ENCODE data around the gene CRPPA.

Gene CRPPA

DNA sequence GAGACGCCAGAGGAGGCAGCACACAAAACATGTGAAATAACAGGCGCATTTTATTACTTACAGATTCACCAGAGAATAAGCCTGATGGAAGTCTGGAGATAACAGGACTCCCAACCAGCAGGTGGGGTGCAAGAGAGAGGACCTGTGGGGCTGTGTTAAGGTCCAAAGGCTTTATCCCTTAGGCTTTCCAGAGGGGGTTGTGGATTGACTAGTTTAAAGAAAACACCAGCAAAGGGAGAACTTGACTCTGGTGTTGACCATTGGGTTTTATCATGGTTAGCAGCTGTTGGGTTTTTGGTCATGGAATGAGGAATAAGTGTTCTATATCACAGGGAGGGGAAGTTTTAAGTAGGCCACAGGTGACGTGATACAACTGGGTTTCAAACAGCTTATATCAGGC lies 1.6 kb upstream of the CRPPA start:
- DNase-seq: no peak

DNA sequence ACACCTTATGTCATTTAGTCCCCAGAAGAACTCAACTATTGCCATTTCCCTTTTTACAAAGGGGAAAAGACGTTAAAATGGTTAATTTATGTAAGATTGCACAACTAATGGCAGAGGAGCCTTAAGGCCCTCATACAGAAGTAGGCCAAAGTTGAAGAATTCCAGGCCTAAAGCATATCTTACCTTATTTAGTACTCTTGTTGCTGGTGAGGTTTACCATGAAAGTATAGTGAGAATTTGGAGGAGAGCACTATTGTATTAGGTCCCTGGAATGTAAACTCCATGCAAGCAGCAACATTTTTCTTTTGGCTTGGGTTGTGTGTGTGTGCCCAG lies 731 bp upstream of the CRPPA start:
- no peak for DNase-seq

DNA sequence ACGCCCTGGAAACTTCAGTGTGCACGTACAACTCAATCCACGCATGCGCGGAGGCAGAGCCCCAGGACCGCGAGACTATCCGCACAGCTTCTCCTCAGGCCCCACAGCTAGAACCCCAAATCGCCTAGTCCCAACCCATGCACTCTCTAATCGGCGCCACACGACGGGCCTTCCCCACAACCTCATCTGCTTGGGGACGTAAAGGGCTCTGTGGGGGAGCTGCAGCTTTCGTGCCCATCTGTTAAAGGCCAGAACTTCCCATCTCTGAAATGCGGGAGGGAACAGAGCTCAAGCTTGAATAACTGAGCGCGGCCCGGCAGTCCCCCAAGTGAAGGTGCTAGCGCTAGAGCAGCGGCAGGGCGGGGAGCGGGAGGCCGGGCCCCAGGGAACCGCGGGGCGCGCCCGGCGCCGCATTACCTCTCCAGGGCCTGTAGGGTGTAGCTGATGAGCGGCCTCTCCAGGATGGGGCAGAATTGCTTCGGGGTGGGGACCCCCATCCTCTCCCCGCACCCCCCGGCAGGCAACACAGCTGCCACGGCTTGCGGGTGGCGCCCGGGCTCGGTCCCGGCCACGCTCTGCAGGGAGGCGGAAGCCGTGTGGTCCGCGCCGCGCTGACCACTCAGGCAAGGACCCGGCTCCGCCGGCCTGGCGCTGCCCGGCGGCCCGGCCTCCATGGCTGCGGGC lies 547 bp downstream of the CRPPA start:
- DNase-seq: peak; percentile 93

DNA sequence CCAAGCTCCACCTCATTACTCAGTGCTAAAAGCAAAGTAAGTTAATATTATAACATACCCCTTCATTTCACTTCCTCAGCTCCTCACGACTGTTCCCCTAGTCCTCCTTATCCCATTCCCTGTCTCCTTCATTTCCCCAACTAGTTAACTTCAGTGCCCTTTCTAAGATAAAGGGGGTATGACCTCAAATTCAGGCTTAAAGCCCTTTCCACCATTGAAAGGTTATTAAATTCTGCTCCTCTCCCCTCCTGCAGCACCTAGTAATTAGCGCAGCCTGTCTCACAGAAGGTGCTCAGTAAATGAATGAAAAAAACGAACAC lies 1.0 kb downstream of the CRPPA start:
- no peak for DNase-seq

DNA sequence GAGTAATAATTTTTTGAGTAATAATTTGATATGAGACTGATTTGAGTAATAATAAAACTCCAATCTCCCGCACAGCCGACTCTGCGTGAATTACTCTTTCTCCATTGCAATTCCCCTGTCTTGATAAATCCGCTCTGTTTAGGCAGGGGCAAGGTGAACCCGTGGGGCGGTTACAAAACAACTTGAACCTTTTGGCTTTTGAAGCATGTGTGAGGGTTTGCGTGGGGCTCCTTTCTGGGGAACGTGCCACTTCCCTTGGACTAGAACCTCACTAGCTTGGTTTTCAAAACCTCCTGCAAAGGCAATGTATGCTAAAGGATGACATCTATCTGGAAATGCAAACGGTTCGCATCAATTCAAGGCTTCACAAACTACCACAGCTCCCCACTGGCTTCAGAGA lies 1.5 kb downstream of the CRPPA start:
- no peak for DNase-seq

DNA sequence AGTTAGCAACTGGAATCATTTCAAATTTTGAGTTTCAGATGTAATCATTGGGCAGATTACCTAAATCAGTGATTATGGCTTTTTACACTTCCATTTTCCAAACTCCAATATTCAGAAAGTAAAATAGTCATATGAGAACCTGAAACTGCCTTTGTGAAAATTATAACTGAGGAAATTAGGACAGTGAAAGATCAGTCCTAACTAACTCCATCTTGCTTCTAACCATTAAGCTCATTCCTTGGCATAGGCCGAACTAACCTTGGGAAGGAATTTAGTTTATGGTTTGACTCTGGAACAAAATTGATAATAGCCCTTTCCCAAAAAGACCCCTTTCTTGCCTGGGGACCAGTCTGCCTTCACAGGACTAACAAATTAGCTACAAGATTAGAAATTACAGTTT lies 2.2 kb downstream of the CRPPA start:
- no peak for DNase-seq

DNA sequence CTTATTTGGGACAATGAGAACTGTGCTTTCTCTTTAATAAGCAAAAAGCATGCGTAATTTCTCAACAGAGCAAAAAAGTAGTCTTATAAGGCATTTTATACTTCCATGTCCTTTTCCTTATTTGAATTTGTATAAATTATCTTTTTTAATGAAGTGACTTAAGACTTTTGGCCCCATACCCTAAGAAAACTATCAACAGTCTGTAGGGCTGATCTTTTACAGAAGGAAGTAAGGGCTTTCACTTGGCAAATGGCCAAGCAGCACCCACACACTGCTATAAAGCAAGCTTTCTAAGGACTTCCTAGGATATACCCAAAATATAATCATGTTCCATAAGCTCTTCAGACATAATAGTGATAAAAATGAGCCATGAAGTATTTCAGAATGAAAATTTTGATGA lies 3.4 kb downstream of the CRPPA start:
- DNase-seq: no peak

DNA sequence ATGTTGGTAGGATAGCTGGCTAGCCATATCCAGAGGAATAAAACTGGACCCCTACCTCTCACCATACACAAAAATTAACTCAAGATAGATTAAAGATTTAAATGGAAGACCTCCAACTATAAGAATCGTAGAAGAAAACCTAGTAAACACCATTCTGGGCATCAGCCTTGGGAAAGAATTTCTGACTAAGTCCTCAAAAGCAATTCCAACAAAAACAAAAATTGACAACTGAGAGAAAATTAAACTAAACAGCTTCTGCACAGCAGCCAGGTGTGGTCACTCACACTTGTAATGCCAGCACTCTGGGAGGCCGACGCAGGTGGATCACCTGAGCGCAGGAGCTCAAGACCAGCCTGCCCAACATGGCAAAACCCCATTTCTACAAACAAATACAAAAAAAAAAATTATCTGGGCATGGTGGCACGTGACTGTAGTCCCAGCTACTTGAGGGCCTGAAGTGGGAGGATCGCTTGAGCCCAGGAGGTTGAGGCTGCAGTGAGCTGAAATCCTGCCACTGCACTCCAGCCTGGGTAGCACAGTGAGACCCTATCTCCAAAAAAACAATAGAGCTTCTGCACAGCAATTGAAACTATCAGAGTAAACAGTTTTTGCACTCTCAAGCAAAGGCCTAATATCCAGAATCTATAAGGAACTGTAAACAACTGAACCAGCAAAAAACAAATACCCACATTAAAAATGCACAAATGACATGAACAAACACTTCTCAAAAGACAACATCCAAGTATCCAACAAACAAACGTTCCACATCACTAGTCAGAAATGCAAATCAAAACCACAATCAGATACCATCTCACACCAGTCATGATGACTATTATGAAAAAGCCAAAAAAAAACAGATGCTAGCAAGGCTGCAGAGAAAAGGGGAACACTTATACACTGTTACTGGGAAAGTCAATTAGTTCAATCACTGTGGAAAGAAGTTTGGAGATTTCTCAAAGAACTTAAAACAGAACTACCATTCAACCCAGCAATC lies 4.8 kb downstream of the CRPPA start:
- DNase-seq: no peak

DNA sequence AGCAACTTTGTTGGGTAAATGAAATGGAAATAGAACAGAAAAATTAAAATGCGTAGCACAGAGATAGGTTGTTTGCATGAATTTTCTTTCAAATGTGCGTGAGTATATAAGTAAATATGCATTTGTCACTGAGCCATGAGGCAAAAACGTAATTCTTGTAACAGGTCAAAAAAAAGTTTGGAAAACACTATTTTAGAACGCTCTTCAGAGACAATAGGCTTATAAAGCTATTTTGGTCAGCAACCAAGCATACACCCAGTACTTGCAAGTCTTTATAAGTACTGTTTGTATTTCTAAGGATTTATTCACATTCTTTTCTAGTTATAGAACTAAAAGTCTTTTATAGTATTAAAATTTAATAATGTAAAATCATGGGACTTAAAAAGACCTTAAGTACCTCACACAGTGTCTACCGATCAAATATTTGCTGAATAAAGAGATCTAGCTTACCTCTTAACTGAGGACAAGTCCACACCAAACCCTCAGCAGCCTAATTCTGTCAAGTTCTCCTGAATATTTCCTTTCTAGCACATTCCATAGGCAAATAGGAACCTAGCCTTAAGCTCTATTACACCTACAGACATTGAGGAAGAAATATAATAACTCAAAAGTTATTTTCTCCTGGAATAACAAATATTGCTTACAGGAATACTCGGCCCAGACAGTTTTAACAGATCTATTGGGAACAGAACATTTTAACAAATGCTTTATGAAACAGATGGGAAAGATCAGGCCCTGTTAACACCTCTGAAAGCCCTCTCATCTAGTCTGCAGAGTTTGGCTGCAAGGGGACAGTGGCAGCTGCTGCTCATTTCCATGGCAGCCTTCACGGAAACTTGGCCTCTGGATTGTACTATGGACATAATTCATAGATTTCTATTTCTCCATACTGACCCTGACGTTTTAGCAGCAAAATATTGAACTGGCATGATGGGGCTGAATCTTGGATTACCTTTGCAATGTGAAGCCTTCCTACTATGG lies 8.8 kb downstream of the CRPPA start:
- peak; percentile 84 for DNase-seq

DNA sequence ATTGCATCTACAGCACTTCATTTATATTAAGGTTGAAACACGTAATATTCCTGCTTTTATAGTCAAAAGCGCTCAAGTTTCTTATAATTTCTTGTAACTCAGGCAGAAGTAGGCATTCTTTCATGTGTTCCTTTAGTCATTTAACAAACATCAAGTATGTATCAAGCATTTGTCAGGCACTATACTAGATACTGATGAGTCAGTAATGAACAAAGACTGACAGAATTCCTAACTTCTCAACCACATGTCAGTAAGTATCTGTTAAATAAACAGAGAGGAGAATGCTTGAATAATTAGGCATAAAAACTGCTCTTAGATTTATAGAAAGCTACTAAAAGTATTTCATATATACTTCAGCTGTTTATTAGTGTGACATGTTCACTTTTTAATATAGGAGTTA lies 9.9 kb downstream of the CRPPA start:
- no peak for DNase-seq

DNA sequence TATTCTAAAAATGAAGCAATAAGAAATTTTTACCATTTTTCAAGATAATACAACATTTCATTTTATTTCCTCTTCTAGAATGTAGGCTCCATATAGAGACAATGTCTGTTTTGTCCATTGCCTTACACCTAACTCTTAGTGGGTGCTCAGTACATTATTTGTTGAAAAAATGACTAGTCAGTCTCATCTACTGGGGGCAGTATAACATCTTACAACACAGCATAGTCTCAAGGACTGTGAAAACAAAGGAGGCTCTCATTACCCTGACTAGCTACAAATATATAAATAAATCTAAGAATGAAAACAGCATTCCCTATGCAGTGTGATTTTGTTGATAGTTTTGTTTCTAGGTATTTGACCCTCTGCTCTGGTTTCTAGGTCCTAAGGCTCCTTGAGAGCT lies 11.6 kb downstream of the CRPPA start:
- no peak for DNase-seq

DNA sequence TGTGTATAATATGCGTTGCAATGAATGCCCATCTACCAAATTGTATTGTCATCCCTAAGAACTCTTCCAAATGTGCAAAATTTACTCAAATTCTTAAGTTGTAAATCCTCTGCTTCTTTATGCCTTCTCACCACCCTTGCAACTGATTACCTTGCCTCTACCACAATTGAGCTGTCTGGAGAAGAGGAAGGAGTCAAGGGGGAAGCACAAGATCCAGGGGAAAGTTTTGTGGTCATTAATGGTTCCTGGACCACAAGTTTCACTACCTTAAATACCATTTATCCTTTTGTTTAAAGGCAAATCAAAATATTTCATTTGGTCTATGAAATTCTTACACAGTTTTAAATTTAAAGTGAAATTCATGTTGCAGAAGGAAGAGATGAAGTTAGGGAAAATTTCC lies 16.7 kb downstream of the CRPPA start:
- no peak for DNase-seq

DNA sequence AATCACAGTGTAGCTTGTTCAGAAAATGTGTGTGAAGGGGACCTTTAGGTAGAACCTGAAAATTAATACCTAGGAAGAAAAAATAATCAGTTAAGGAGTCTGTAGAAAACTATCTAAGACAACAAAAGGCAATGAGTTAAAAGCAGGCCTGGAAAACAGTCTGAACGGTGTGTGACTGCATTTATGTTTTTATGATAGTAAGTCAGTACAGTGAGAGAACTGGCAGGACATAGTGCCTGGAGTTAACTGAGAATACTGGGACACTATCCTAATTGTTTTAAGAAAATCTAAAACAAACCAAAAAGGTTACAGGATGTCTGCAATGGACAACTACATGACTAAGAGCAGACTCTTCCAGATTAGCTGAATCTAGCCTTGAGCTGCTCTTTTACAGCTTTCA lies 17.9 kb downstream of the CRPPA start:
- no peak for DNase-seq

DNA sequence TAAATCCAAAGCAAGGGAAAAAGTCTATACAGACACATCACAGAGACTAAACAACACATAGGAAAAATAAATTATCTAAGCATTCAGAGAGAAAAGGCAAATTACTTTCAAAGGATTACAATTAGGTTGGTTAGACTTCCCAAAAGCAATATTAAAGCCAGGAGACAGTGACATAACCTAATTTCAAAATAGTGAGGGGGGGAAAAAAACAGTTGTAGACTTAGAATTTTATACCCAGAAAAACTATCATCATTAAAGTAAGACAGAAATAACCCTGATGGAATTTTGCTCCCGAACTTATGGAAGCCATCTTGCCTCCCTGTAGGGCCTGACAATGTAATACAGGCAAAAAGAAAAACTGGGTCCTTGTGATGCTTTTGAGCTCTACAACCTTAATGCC lies 18.4 kb downstream of the CRPPA start:
- DNase-seq: no peak

DNA sequence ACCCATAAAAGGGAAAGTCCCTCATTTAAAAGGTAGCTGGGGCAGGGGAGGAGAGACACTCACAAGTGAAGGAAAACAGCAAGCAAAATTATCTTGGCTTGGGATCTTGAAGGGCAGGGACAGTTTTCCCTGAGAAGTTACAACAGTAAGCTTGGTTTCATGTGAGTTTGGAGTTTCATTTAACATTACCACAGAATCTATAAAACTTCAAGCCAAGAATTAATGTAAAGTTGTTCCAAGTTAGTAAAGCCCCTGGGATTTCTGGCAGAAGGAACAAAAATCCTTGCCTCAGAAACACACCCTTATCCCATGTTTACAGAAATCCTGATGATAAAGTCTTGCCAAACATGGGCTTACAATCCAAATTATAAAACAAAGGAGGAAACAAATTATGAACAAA lies 19.2 kb downstream of the CRPPA start:
- no peak for DNase-seq

DNA sequence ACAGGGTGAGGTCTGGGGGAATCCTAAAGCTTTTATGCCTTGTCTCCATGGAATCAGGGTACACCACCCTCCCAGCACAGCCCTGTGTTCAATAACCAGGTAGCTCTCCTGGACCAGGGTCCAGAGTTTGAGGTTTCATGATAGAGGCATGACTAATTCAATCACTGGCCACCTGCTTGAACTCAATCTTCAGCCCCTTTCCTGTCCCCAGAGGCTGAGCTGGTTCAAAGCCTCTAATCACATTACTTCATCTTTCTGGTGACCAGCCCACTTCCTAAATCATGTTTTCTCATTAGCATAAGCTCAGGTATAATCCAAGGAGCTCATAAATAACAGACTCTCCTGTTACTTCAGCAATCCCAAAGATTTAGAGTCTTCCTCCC lies 20.5 kb downstream of the CRPPA start:
- DNase-seq: no peak

DNA sequence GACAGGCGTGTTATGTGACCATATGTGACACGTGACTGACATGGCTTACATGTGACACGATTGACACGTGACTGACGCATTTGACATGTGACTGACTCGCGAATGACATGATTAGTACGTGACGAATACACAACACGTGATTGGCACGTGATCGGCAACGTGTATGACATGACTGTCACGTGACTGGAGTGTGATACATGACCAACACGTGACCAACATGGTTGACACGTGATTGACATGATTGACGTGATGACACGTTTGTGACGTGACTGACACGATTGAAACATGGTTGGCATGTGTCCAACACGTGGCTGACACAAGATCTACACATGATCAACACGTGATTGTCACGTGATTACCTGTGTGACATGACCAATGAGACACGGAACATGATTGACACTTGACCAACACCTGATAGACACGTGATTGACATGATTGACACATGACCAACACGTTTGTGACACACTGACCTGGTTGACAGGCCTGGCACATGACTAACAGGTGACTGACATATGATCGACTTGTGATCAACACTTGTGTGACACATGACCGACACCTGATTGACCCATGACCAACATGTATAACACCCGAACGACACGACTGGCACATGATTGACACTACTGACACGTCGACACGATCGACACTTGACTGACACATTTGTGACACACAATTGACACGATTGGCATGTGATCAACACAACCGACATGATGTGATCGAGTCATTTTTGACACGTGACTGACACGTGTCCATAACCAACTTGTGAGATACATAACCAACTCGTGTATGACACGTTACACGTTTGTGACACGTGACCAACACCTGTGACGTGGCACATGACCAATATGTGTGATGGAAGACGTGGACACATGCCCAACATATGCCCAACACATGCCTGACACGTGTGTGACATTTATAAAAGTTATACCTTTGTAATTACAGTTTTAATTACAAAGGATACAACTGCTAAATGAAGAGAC lies 21.1 kb downstream of the CRPPA start:
- no peak for DNase-seq

DNA sequence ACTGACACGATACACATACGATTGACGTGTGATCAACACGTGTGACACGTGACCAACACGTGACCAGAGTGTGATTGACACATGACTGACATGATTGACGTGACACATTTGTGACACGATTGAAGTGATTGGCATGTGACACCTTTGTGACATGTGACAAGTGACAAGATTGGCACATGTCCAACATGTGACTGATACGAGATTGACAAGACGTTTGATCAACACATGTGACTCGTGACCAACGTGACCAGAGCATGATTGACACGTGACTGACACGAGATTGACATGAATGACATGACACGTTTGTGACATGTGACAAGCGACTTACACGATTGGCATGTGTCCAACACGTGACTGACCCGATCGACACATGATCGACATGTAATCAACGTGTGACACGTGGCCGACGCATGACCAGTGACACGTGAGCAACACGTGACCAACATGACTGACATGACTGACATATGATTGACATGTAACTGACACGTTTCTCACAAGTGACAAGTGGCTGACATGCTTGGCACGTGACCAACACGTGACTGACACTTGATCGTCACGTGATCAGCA lies 22.0 kb downstream of the CRPPA start:
- DNase-seq: no peak

DNA sequence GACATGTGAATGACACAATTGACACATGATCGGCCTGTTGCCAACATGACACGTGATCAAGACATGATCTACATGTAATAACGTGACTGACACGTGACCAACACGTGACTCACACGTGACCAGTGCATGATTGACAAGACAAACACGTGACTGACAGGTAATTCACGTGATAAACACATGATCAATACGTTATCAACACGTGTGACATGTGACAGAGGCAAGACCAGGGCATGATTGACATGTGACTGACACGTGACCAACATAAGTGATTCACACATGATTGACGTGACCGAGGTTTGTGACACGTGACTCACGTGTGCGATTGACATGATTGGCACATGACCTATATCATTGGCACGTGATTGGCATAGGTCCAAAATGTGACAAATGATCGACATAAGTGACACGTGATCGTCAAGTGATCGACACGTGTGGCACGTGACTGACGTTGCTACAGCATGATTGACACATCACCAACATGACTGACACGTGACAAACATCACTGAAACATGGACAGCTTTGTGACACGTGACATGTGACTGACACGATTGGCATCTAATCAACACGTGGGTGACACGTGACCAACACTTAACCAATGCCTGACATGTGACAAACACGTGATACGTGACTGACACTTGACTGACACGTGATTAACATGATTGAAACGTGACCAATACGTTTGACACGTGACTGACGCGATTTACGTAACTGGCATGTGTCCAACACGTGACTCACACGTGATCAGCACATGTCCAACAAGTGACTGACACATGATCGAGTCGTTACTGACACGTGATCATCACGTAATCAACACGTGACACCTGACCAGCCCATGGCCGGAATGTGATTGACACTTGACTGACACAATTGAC lies 23.0 kb downstream of the CRPPA start:
- DNase-seq: no peak

DNA sequence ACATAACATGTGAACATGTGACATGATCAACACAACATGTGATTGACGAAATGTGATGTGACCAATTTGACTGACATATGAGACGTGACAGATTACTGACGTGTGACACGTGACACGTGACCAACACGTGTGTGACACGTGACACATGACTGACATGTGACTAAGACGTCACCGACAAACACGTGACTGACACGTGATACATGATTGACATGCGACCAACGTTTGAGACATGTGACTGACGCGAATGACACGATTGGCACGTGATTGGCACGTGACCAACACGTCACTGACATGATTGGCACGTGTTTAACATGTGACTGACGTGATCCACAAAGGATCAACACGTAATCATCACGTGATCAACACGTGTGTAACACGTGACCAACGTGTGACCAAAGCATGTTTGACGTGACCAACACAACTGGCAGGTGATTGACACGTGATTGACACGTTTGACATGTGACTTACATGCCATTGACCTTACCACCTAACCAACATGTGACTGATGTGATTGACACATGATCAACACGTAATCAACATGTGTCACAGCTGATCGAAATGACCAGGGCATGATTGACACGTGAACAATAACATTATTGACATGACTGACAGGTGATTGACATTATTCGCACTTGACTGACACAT lies 23.7 kb downstream of the CRPPA start:
- DNase-seq: no peak
